Testis (tissue), 2 donors: ENCODE results near the gene NANOS2.

Experiments used
- CTCF ChIP-seq, 3 experiments: fragments of 450-650 bp in 2 of 3; fragments of 200-600 bp in 1 of 3; sonication (generic) in 1 of 3; IDR thresholded peaks; one replicate each; pipeline ENCODE4 v1.5.1; 2016 to 2019; ENCODE audit warnings: antibody characterized with exemption in 3 of 3, mild to moderate bottlenecking in 2 of 3, moderate library complexity in 1 of 3
- POLR2A ChIP-seq: fragments of 450-650 bp; IDR thresholded peaks from one replicate; pipeline ENCODE4 v1.6.1; 2017; ENCODE audit warnings: antibody characterized with exemption, mild to moderate bottlenecking, moderate library complexity

GRCh38 chr19:45901432-45901911, 13.1 kb downstream of the NANOS2 start:
- TF ChIP-seq POLR2A (no peak), CTCF (IDR thresholded peaks at IDR 0.05) (no peak)
